IMR-90 (cell line): ENCODE results near the gene FAAP20. TPM values are rescaled to one million over a fixed set of nuclear protein-coding genes. Genes with fewer than 3 reads are reported as not detected.

Experiments used
- ATAC-seq: fragments of 200-7000 bp; cut with Tn5 transposase; 2 replicates; pipeline ENCODE4 v1.9.1; 2020; ENCODE audit warnings: low read depth, mild to moderate bottlenecking, moderate library complexity
- BruUV-seq: library from RNA; stranded (reverse); fragments of 400-500 nt; replicated peaks from 2 replicates; lab custom pipeline; 2021; lab: Mats Ljungman, UMichigan
- CTCF ChIA-PET: fragments of 300-600 bp; formaldehyde crosslinking; extraction: SDS; loops from one replicate; lab custom pipeline; 2021; ENCODE audit warnings: antibody characterized with exemption; lab: Yijun Ruan, JAX
- POLR2A ChIA-PET: fragments of 300-600 bp; sonication (Branson Sonifier 250); formaldehyde crosslinking; loops from one replicate; lab custom pipeline; 2022; ENCODE audit warnings: antibody characterized with exemption; ENCODE audit not compliant: unreplicated experiment; lab: Charles Lee
- DNase-seq: peaks from one replicate; pipeline ENCODE4 v3.0.0; 2013
- H2AFZ ChIP-seq: replicated peaks from 2 replicates; pipeline ENCODE3; 2013; ENCODE audit warnings: low read length, mild to moderate bottlenecking; ENCODE audit not compliant: poor library complexity
- H2AK5ac ChIP-seq: 2 replicates; pipeline ENCODE4 v1.6.1; 2013; ENCODE audit warnings: low read depth, low read length, inconsistent platforms
- H2AK9ac ChIP-seq: replicated peaks from 2 replicates; pipeline ENCODE3; 2013; ENCODE audit warnings: mild to moderate bottlenecking, low read depth, low read length, moderate library complexity; ENCODE audit not compliant: poor library complexity
- H2BK120ac ChIP-seq: 2 replicates; pipeline ENCODE4 v1.6.1; 2013; ENCODE audit warnings: low read depth, low read length, inconsistent platforms
- H2BK15ac ChIP-seq: 3 replicates; pipeline ENCODE4 v1.6.1; 2013; ENCODE audit warnings: low read depth, low read length, inconsistent platforms
- H2BK20ac ChIP-seq: 2 replicates; pipeline ENCODE4 v1.6.1; 2013; ENCODE audit warnings: low read depth, mild to moderate bottlenecking, inconsistent platforms, low read length, moderate library complexity
- H2BK5ac ChIP-seq: 2 replicates; pipeline ENCODE4 v1.6.1; 2013; ENCODE audit warnings: mild to moderate bottlenecking, low read depth, low read length, inconsistent platforms; ENCODE audit not compliant: poor library complexity, severe bottlenecking
- H3K14ac ChIP-seq: replicated peaks from 2 replicates; pipeline ENCODE4 v1.6.1; 2013; ENCODE audit warnings: low read depth, low read length, inconsistent platforms
- H3K18ac ChIP-seq: 2 replicates; pipeline ENCODE4 v1.6.1; 2013; ENCODE audit warnings: low read depth, low read length, control low read depth
- H3K23ac ChIP-seq: 2 replicates; pipeline ENCODE4 v1.6.1; 2013; ENCODE audit warnings: low read depth, low read length, inconsistent platforms
- H3K27ac ChIP-seq: 2 replicates; pipeline ENCODE4 v1.5.1; 2013; ENCODE audit warnings: mild to moderate bottlenecking, control low read depth, low read length; ENCODE audit not compliant: insufficient read depth
- H3K27me3 ChIP-seq: 2 replicates; pipeline ENCODE4 v1.6.1; 2013; ENCODE audit warnings: low read length; ENCODE audit not compliant: control insufficient read depth, insufficient read depth
- H3K36me3 ChIP-seq: 2 replicates; pipeline ENCODE4 v1.6.1; 2013; ENCODE audit warnings: low read length, mixed read lengths; ENCODE audit not compliant: control insufficient read depth, insufficient read depth
- H3K4ac ChIP-seq: 2 replicates; pipeline ENCODE4 v1.6.1; 2013; ENCODE audit warnings: low read depth, low read length, inconsistent platforms
- H3K4me1 ChIP-seq: 2 replicates; pipeline ENCODE4 v1.6.1; 2013; ENCODE audit warnings: low read length, mixed read lengths; ENCODE audit not compliant: control insufficient read depth, insufficient read depth
- H3K4me2 ChIP-seq: 2 replicates; pipeline ENCODE4 v1.6.1; 2013; ENCODE audit warnings: low read depth, mild to moderate bottlenecking, control low read depth, low read length, moderate library complexity
- H3K4me3 ChIP-seq: 2 replicates; pipeline ENCODE4 v1.5.1; 2013; ENCODE audit warnings: low read depth, mild to moderate bottlenecking, control low read depth, low read length, moderate library complexity; ENCODE audit not compliant: insufficient read depth
- H3K56ac ChIP-seq: 2 replicates; pipeline ENCODE4 v1.6.1; 2013; ENCODE audit warnings: low read length, inconsistent platforms; ENCODE audit not compliant: insufficient read depth; ENCODE audit errors: extremely low read depth
- H3K79me1 ChIP-seq, 2 experiments: 2 replicates each; pipeline ENCODE4 v1.6.1; 2013; ENCODE audit warnings: low read length in 2 of 2, inconsistent platforms in 1 of 2, low read depth in 1 of 2
- H3K9ac ChIP-seq: 2 replicates; pipeline ENCODE4 v1.6.1; 2013; ENCODE audit warnings: low read depth, low read length, control low read depth
- H3K9me1 ChIP-seq: 2 replicates; pipeline ENCODE4 v1.6.1; 2013; ENCODE audit warnings: low read length, inconsistent platforms; ENCODE audit not compliant: insufficient read depth
- H3K9me3 ChIP-seq: 2 replicates; pipeline ENCODE4 v1.6.1; 2013; ENCODE audit warnings: low read length; ENCODE audit not compliant: control insufficient read depth, insufficient read depth
- H4K20me1 ChIP-seq: 2 replicates; pipeline ENCODE4 v1.6.1; 2013; ENCODE audit warnings: low read length, inconsistent platforms; ENCODE audit not compliant: insufficient read depth
- H4K5ac ChIP-seq: 2 replicates; pipeline ENCODE4 v1.6.1; 2013; ENCODE audit warnings: mild to moderate bottlenecking, low read depth, low read length, control low read depth
- H4K8ac ChIP-seq, 2 experiments: 2 replicates each; pipeline ENCODE4 v1.6.1; 2013; ENCODE audit warnings: low read depth in 2 of 2, low read length in 2 of 2, control low read depth in 1 of 2, inconsistent platforms in 1 of 2
- H4K91ac ChIP-seq: 2 replicates; pipeline ENCODE4 v1.6.1; 2013; ENCODE audit warnings: low read depth, low read length, inconsistent platforms; ENCODE audit not compliant: insufficient read depth
- BHLHE40 ChIP-seq: fragments of 150-350 bp; IDR thresholded peaks from 2 replicates; pipeline ENCODE4 v1.6.1; 2016; ENCODE audit warnings: mild to moderate bottlenecking, low read depth, low read length
- MAFK ChIP-seq: IDR thresholded peaks from 2 replicates; pipeline ENCODE4 v1.6.1; 2012; ENCODE audit warnings: low read depth, low read length, improper control_type of control experiment
- MAZ ChIP-seq: IDR thresholded peaks from 2 replicates; pipeline ENCODE4 v1.6.1; 2012; ENCODE audit warnings: low read depth, mild to moderate bottlenecking, low read length, improper control_type of control experiment, moderate library complexity, borderline replicate concordance
- POLR2A ChIP-seq: IDR thresholded peaks from 2 replicates; pipeline ENCODE4 v1.6.1; 2012; ENCODE audit warnings: mild to moderate bottlenecking, low read depth, low read length
- RAD21 ChIP-seq: IDR thresholded peaks from 2 replicates; pipeline ENCODE4 v1.6.1; 2012; ENCODE audit warnings: low read length, improper control_type of control experiment
- USF2 ChIP-seq: fragments of 150-350 bp; IDR thresholded peaks from 2 replicates; pipeline ENCODE4 v1.6.1; 2017; ENCODE audit warnings: mild to moderate bottlenecking, antibody characterized with exemption, low read length, low read depth
- whole genome bisulfite sequencing, 2 experiments: methylation state at CpG; one replicate each; pipeline versions ENCODE4 v1.1.5 to v1.1.7; 2013; ENCODE audit warnings: missing lambda C conversion rate in 2 of 2; ENCODE audit not compliant: insufficient read length in 1 of 2; ENCODE audit errors: extremely low coverage in 2 of 2; 5-methylcytosine and 5-hydroxymethylcytosine counted together
- dilution Hi-C: fragments of 300-500 bp; cut with HindIII; formaldehyde crosslinking; loops from one replicate; pipeline ENCODE4 v1.14.3; 2018; ENCODE audit warnings: low sequenced_read_pairs; ENCODE audit not compliant: unreplicated experiment
- in situ Hi-C: fragments of 300-500 bp; cut with MboI; formaldehyde crosslinking; loops from 3 replicates; pipeline ENCODE4 v1.14.3; 2019; ENCODE audit warnings: low sequenced_read_pairs, inconsistent platforms, mixed read lengths
- intact Hi-C: fragments of 100-400 bp; cut with micrococcal nuclease; formaldehyde crosslinking; loops from 2 replicates; pipeline ENCODE4 v1.10.0; 2022
- polyA plus RNA-seq, 3 experiments: library from polyadenylated mRNA; depleted of rRNA; stranded (reverse); fragments of >200 nt; gene quantifications; 2 replicates each; pipeline ENCODE4 v1.2.3, GENCODE V29; 2012; ENCODE audit warnings: low replicate concordance in 1 of 3
- total RNA-seq: library from RNA; depleted of rRNA; stranded (reverse); fragments of >200 nt; gene quantifications from 2 replicates; pipeline ENCODE4 v1.2.3, GENCODE V29; 2012

Gene FAAP20
- total and polyA plus RNA-seq, 2 of the 4 experiments (the other 2 are of a cell fraction), result 6.5 to 31.5 TPM

GRCh38 chr1:2230781-2231531 lies 36.4 kb upstream of the FAAP20 start:
- Histone ChIP-seq H3K9me1 (peaks cover 6% of the 10 kb centered on the region), H3K27ac (peak overlapping the region; percentile 40), H3K4me2 (peak overlapping the region; percentile 85), H2BK20ac (no peak overlapping the region), H3K4me3 (peak overlapping the region; percentile 97), H2BK120ac (no peak overlapping the region), H3K4ac (no peak overlapping the region; the same call in 1 of the 2 replicates), H4K8ac (no peak overlapping the region), H2AFZ (peak overlapping the region; percentile 6), H3K79me1 (peaks cover 5 to 25% of the 10 kb centered on the region in 2 experiments), H2AK5ac (peak overlapping the region; percentile 29; the same call in 1 of the 2 replicates), H3K9me3 (no peaks in the 10 kb centered on the region), H2AK9ac (peak overlapping the region; percentile 21), H3K56ac (peak overlapping the region; percentile 16; the same call in 1 of the 2 replicates), H2BK15ac (no peak overlapping the region), H4K5ac (no peak overlapping the region), H4K20me1 (peaks cover 74% of the 10 kb centered on the region), H3K36me3 (peaks cover 4% of the 10 kb centered on the region; the same call in 1 of the 2 replicates), H3K23ac (peak overlapping the region; percentile 90; the same call in 1 of the 2 replicates), H4K91ac (no peak overlapping the region), H3K9ac (peak overlapping the region; percentile 74), H3K4me1 (peaks cover 31% of the 10 kb centered on the region), H3K18ac (no peak overlapping the region), H3K27me3 (no peaks in the 10 kb centered on the region), H3K14ac (no peak overlapping the region; the same call in 1 of the 2 replicates), H2BK5ac (peak overlapping the region; percentile 11)
- TF ChIP-seq MAFK (no peak), POLR2A (peak; percentile 17; the same call in 1 of the 2 replicates), MAZ (no peak), USF2 (no peak), BHLHE40 (no peak), RAD21 (no peak)
- 4% methylated on average over 13 of the region's 30 CpGs; no CpG with 5 or more reads in 1 of the 2 experiments for WGBS, 2 experiments
- in situ Hi-C loops, result loop anchor here (5.0 kb wide), 1 partner anchor 34 kb away; no protein-coding TSS in a partner anchor
- DNase-seq (no peak), ATAC-seq (no peak)
- CTCF ChIA-PET, result interaction anchor here (1.1 to 1.5 kb wide), 2 partner anchors 151 kb away, joined by 3 read pairs; no protein-coding TSS in a partner anchor
- intact Hi-C loops, result loop anchor here (1.0 to 5.0 kb wide), 5 partner anchors 26 to 150 kb away; no protein-coding TSS in a partner anchor
- dilution Hi-C loops, result no loop called here
- BruUV-seq, result no TSS peak
- POLR2A ChIA-PET, result interaction anchor here (0.5 to 1.4 kb wide), 2 partner anchors 34 to 151 kb away, joined by 4 to 6 read pairs; no protein-coding TSS in a partner anchor
